Muscle layer of duodenum (tissue), 2 donors: ENCODE results near the gene PDE8B.

Source experiments
- H3K27ac ChIP-seq: one replicate; pipeline ENCODE4 v1.7.0; 2013; ENCODE audit warnings: mild to moderate bottlenecking, low read length
- H3K27me3 ChIP-seq: one replicate; pipeline ENCODE4 v1.7.0; 2013; ENCODE audit warnings: low read depth, mild to moderate bottlenecking, control low read depth, low read length
- H3K36me3 ChIP-seq, 2 donors: one replicate each; pipeline ENCODE4 v1.7.0; 2013; ENCODE audit warnings: low read length in 2 of 2, control low read depth in 1 of 2, mild to moderate bottlenecking in 1 of 2; ENCODE audit not compliant: insufficient read depth in 2 of 2, control insufficient read depth in 1 of 2
- H3K4me1 ChIP-seq, 2 donors: one replicate each; pipeline ENCODE4 v1.7.0; 2013; ENCODE audit warnings: low read length in 2 of 2, mild to moderate bottlenecking in 2 of 2, control low read depth in 1 of 2, moderate library complexity in 1 of 2; ENCODE audit not compliant: insufficient read depth in 2 of 2, control insufficient read depth in 1 of 2
- H3K4me3 ChIP-seq, 2 donors: one replicate each; pipeline ENCODE4 v1.7.0; 2013; ENCODE audit warnings: low read length in 2 of 2, low read depth in 1 of 2, mild to moderate bottlenecking in 1 of 2
- H3K9me3 ChIP-seq, 2 donors: one replicate each; pipeline ENCODE4 v1.7.0; 2013; ENCODE audit warnings: low read length in 2 of 2, control low read depth in 1 of 2, mild to moderate bottlenecking in 1 of 2; ENCODE audit not compliant: control insufficient read depth in 1 of 2
- donor health status: healthy.

PDE8B gene

GRCh38 chr5:77329664-77330430 lies 119.4 kb downstream of the PDE8B start:
- Histone ChIP-seq H3K4me3 (no peak overlapping the region), H3K4me1 (peaks cover 0 to 19% of the 10 kb centered on the region in 2 donors), H3K27me3 (no peaks in the 10 kb centered on the region), H3K36me3 (no peaks in the 10 kb centered on the region), H3K9me3 (no peaks in the 10 kb centered on the region), H3K27ac (no peak overlapping the region)

- H3K27me3 ChIP-seq = no peaks in the 10 kb centered on the region
- H3K36me3 ChIP-seq = no peaks in the 10 kb centered on the region
- H3K4me1 ChIP-seq = peaks cover 0 to 15% of the 10 kb centered on the region in 2 donors
- H3K9me3 ChIP-seq = no peaks in the 10 kb centered on the region
- no peak overlapping the region for H3K4me3 ChIP-seq
- no peak overlapping the region for H3K27ac ChIP-seq
Observed at GRCh38 chr5:77333036-77333435, 122.6 kb downstream of the PDE8B start.

- H3K4me3 ChIP-seq = no peak overlapping the region
Observed at GRCh38 chr5:77333451-77334123, 123.1 kb downstream of the PDE8B start.

GRCh38 chr5:77337246-77337645 lies 126.8 kb downstream of the PDE8B start:
- Histone ChIP-seq H3K4me1 (peaks cover 0 to 15% of the 10 kb centered on the region in 2 donors), H3K36me3 (no peaks in the 10 kb centered on the region), H3K9me3 (no peaks in the 10 kb centered on the region), H3K27ac (no peak overlapping the region), H3K27me3 (no peaks in the 10 kb centered on the region), H3K4me3 (no peak overlapping the region)

More at GRCh38 chr5:77333451-77334123, 123.1 kb downstream of the PDE8B start:
- peaks cover 0 to 15% of the 10 kb centered on the region in 2 donors for H3K4me1 ChIP-seq
- H3K27ac ChIP-seq = no peak overlapping the region
- H3K27me3 ChIP-seq = no peaks in the 10 kb centered on the region
- no peaks in the 10 kb centered on the region for H3K9me3 ChIP-seq
- H3K36me3 ChIP-seq = no peaks in the 10 kb centered on the region

GRCh38 chr5:77337686-77338085 lies 127.2 kb downstream of the PDE8B start:
- no peak overlapping the region for H3K27ac ChIP-seq
- H3K27me3 ChIP-seq = no peaks in the 10 kb centered on the region
- no peaks in the 10 kb centered on the region for H3K36me3 ChIP-seq
- no peaks in the 10 kb centered on the region for H3K9me3 ChIP-seq
- H3K4me3 ChIP-seq = no peak overlapping the region
- H3K4me1 ChIP-seq = peaks cover 0 to 15% of the 10 kb centered on the region in 2 donors

DNA sequence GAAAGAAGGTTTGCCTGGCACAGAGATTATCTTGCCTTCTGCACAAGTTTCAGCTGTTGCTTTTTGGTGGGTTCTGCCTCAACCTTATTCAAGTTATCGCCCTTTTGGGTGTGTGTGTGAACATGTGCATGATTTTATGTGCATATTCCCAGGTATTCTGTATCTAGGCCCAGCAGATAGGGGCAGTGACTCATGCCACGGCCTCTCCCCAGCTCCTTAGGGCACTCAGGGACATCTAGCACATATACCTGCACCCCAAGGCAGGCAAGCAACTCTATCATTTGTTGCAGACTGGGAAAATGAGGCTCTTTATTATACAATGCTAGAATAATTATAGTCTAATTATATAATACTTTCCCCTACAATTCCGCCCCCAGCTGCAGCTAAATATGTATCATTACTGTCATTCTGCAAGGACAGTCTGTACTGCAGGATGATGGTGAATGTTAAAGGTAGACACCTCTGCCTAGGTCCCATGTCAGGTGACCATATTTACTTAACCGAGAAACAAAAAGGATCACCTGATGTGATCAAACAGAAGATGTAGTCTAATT lies 128.9 kb downstream of the PDE8B start:
- no peaks in the 10 kb centered on the region for H3K36me3 ChIP-seq
- no peak overlapping the region for H3K4me3 ChIP-seq
- no peak overlapping the region for H3K27ac ChIP-seq
- no peaks in the 10 kb centered on the region for H3K9me3 ChIP-seq
- H3K4me1 ChIP-seq = peaks cover 0 to 7% of the 10 kb centered on the region in 2 donors
- no peaks in the 10 kb centered on the region for H3K27me3 ChIP-seq

- peaks cover 0 to 4% of the 10 kb centered on the region in 2 donors for H3K36me3 ChIP-seq
- H3K27me3 ChIP-seq = no peaks in the 10 kb centered on the region
- no peaks in the 10 kb centered on the region for H3K9me3 ChIP-seq
- H3K27ac ChIP-seq = no peak overlapping the region
- H3K4me1 ChIP-seq = no peaks in the 10 kb centered on the region
- no peak overlapping the region for H3K4me3 ChIP-seq
Observed at GRCh38 chr5:77343165-77343564, 132.7 kb downstream of the PDE8B start.

GRCh38 chr5:77347435-77348098 lies 137.1 kb downstream of the PDE8B start:
- H3K9me3 ChIP-seq = no peaks in the 10 kb centered on the region
- peaks cover 0 to 4% of the 10 kb centered on the region in 2 donors for H3K36me3 ChIP-seq
- H3K27me3 ChIP-seq = no peaks in the 10 kb centered on the region
- H3K4me3 ChIP-seq = no peak overlapping the region
- H3K4me1 ChIP-seq = no peaks in the 10 kb centered on the region
- no peak overlapping the region for H3K27ac ChIP-seq

DNA sequence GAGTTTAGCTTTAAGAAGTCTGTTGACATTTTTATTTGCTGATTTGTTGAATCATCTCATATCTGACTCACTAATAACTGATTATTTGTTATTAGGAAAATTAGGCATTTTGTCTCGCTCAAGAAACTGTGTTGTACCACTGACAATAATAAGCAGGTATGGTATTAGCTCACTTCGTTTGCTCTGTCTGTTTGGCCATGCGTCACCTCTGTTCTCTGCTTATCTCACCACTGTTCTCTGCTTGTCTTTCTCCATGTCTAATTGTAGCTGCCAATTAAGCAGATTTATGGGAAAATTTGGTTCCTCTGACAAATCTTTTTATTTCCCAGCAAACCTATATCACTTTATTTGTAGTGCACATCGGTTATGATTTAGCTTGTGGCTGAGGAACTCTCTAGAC lies 142.8 kb downstream of the PDE8B start:
- no peaks in the 10 kb centered on the region for H3K9me3 ChIP-seq
- no peaks in the 10 kb centered on the region for H3K27me3 ChIP-seq
- H3K36me3 ChIP-seq = no peaks in the 10 kb centered on the region
- no peak overlapping the region for H3K4me3 ChIP-seq
- H3K27ac ChIP-seq = no peak overlapping the region
- no peaks in the 10 kb centered on the region for H3K4me1 ChIP-seq

DNA sequence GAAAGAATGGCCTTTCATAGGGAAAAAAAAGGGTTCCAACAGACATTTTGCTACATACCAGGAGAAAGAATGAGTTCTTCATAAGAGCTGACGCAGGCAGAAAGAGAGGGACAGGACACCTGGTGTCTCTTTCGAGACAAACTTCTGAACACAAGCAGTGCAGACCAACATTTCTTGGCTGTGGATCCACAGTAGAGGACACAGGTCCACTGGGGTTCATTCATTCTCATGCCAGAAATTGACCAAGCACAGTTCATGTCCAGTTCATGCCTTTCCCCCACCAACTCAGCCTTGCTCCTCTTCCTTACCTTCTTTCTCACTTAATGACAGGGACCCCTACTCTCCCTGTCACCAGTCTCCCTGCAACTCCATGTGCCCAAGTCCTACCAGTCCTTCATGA lies 144.0 kb downstream of the PDE8B start:
- H3K27me3 ChIP-seq = no peaks in the 10 kb centered on the region
- H3K27ac ChIP-seq = no peak overlapping the region
- no peaks in the 10 kb centered on the region for H3K9me3 ChIP-seq
- H3K4me1 ChIP-seq = no peaks in the 10 kb centered on the region
- H3K36me3 ChIP-seq = no peaks in the 10 kb centered on the region
- no peak overlapping the region for H3K4me3 ChIP-seq

DNA sequence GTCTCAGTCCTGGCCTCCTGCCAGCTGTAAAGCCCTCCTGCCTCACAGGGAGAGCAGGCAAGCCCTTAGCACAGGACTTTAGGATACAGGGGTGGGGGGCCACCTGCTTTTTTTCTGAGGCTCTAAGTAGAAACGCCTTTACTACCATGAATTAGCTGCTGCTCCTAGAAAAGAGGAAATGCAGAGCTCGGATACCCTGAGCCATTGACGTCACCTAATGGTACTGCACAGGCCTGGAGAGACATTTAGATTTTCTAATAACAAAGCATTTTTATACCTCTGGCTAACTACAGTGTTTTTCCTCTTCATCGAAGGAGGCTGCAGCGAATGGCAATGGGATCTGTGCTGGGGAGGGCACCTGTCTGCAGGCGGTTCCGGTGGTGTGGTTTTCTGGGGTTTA lies 144.6 kb downstream of the PDE8B start:
- Histone ChIP-seq H3K27me3 (no peaks in the 10 kb centered on the region), H3K36me3 (no peaks in the 10 kb centered on the region), H3K9me3 (no peaks in the 10 kb centered on the region), H3K4me3 (no peak overlapping the region), H3K4me1 (no peaks in the 10 kb centered on the region), H3K27ac (no peak overlapping the region)
